ENCODE results near the gene CCDC191. TPM values are rescaled to one million over a fixed set of nuclear protein-coding genes. Genes with fewer than 3 reads are reported as not detected.

Gene CCDC191
- polyA plus RNA-seq, 2 of the 4 experiments (the other 2 are of a cell fraction) = 2.5 to 5.0 TPM

GRCh38 chr3:114067804-114068203, 11.5 kb upstream of the CCDC191 start:
- POLR2A ChIA-PET = no interaction called here
- H3K4me2 ChIP-seq = no peak overlapping the region
- no peaks in the 10 kb centered on the region for H3K4me1 ChIP-seq
- WGBS (ENCODE audit: missing lambda C conversion rate) = 92% methylated on average over 4 of the region's 4 CpGs
- CTCF ChIA-PET = interaction anchor here (2.3 kb wide), 1 partner anchor 11 kb away, joined by 10 read pairs; the partner anchor contains the start of genes CCDC191 and QTRT2
- DNase-seq (ENCODE audit: low read depth in 1 of 2, low spot score in 1 of 2) (no peak), FAIRE-seq (no peak), ATAC-seq (no peak)
- no peak overlapping the region for H3K4me3 ChIP-seq
- TF ChIP-seq JUN (IDR thresholded peaks at IDR 0.05) (no peak), EHMT2 (IDR thresholded peaks at IDR 0.05; ENCODE audit: low read depth) (no peak), KDM5A (IDR thresholded peaks at IDR 0.05) (no peak), ZSCAN20 (CRISPR knock-in tag; IDR thresholded peaks at IDR 0.05) (no peak)
- no peak overlapping the region for H3K27ac ChIP-seq
- H3K9me3 ChIP-seq = no peaks in the 10 kb centered on the region

- H3K4me2 ChIP-seq = no peak overlapping the region
- POLR2A ChIA-PET = no interaction called here
- DNase-seq (ENCODE audit: low read depth in 1 of 2, low spot score in 1 of 2) (no peak), ATAC-seq (no peak), FAIRE-seq (no peak)
- H3K4me3 ChIP-seq = no peak overlapping the region
- no peaks in the 10 kb centered on the region for H3K9me3 ChIP-seq
- no peak overlapping the region for H3K27ac ChIP-seq
- TF ChIP-seq TFCP2L1 (CRISPR knock-in tag; IDR thresholded peaks at IDR 0.05) (no peak), ZSCAN20 (CRISPR knock-in tag; IDR thresholded peaks at IDR 0.05) (no peak), SMC3 (IDR thresholded peaks at IDR 0.05) (no peak), HDAC2 (IDR thresholded peaks at IDR 0.05) (no peak), MAX (IDR thresholded peaks at IDR 0.05) (no peak), FOSB (CRISPR knock-in tag; IDR thresholded peaks at IDR 0.05) (no peak), BCL3 (IDR thresholded peaks at IDR 0.05) (no peak), EHMT2 (IDR thresholded peaks at IDR 0.05; ENCODE audit: low read depth) (no peak), POLR2AphosphoS2 (conservative IDR thresholded peaks at IDR 0.05; ENCODE audit: low read length) (no peak), HMGXB4 (CRISPR knock-in tag; IDR thresholded peaks at IDR 0.05; ENCODE audit: borderline replicate concordance) (no peak), JUN (IDR thresholded peaks at IDR 0.05) (no peak), ZNF302 (CRISPR knock-in tag; IDR thresholded peaks at IDR 0.05) (no peak), PHF8 (IDR thresholded peaks at IDR 0.05; ENCODE audit: borderline replicate concordance, low read depth) (no peak), BHLHE40 (IDR thresholded peaks at IDR 0.05; ENCODE audit: low read depth, low read length) (no peak), RCOR1 (IDR thresholded peaks at IDR 0.05; ENCODE audit: low read depth, low read length) (no peak), RARB (CRISPR knock-in tag; IDR thresholded peaks at IDR 0.05) (no peak), JUNB (IDR thresholded peaks at IDR 0.05) (no peak)
- WGBS (ENCODE audit: missing lambda C conversion rate) = 91% methylated on average over 8 of the region's 8 CpGs
- H3K4me1 ChIP-seq = peaks cover 6% of the 10 kb centered on the region; the same call in 2 of the 3 replicates
- CTCF ChIA-PET = no interaction called here
Observed at GRCh38 chr3:114060906-114061655, 4.8 kb upstream of the CCDC191 start.

- no peak for FAIRE-seq
- TF ChIP-seq EP300 (IDR thresholded peaks at IDR 0.05) (no peak), CHD2 (IDR thresholded peaks at IDR 0.05; ENCODE audit: low read length, partially characterized antibody) (no peak), HES2 (IDR thresholded peaks at IDR 0.05) (no peak), REST (IDR thresholded peaks at IDR 0.05) (no peak), HEYL (CRISPR knock-in tag; IDR thresholded peaks at IDR 0.05) (no peak), CBX2 (IDR thresholded peaks at IDR 0.05; ENCODE audit: borderline replicate concordance, low read depth) (no peak), RARB (CRISPR knock-in tag; IDR thresholded peaks at IDR 0.05) (no peak), HOXB13 (CRISPR knock-in tag; IDR thresholded peaks at IDR 0.05; ENCODE audit: low read depth) (no peak), CHD4 (IDR thresholded peaks at IDR 0.05; ENCODE audit: borderline replicate concordance) (no peak), POLR2A (IDR thresholded peaks at IDR 0.05; ENCODE audit: low read length) (no peak), ZSCAN20 (CRISPR knock-in tag; IDR thresholded peaks at IDR 0.05) (no peak)
Observed at GRCh38 chr3:114058646-114059045, 2.3 kb upstream of the CCDC191 start.

More at GRCh38 chr3:114058646-114059045, 2.3 kb upstream of the CCDC191 start:
- Histone ChIP-seq H3K4me2 (peak overlapping the region; percentile 77), H3K9me3 (no peaks in the 10 kb centered on the region), H3K4me3 (no peak overlapping the region), H3K27ac (no peak overlapping the region), H3K4me1 (peaks cover 13% of the 10 kb centered on the region)
- POLR2A ChIA-PET = interaction anchor here (0.6 kb wide), 1 partner anchor 97 kb away, joined by 3 read pairs; no protein-coding TSS in a partner anchor
- ATAC-seq = no peak
- CTCF ChIA-PET = no interaction called here
- DNase-seq (ENCODE audit: low read depth in 1 of 2, low spot score in 1 of 2) = no peak
- 83% methylated on average over 8 of the region's 8 CpGs for WGBS (ENCODE audit: missing lambda C conversion rate)

Data from A549 (cell line).